NCI-H1930 (cell line): ENCODE data around the gene MADD.

ENCODE experiments used
- DNase-seq, 2 experiments: peaks; one replicate each; lab custom pipeline; 2025; lab: John Stamatoyannopoulos, UW

MADD gene

DNA sequence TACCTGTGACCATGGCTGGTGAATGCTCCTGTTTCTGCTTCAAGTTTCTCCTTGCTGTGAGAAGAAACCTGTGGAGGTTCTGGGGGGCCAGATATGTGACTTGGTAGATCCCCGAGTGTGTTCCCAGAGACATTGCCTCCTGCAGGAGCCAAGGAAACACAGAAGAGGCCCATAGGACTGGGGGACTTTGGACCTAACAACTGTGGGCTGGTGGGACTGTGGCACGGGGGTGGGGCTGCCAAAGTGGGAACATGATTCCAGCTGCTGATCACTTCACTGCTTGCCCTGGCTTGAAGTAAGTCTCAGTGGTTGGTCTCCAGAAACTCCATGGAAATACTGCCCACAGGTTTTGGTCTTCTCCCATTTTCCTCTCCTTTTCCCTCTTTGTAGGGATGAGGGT lies 16.3 kb upstream of the MADD start:
- no peak for DNase-seq

DNA sequence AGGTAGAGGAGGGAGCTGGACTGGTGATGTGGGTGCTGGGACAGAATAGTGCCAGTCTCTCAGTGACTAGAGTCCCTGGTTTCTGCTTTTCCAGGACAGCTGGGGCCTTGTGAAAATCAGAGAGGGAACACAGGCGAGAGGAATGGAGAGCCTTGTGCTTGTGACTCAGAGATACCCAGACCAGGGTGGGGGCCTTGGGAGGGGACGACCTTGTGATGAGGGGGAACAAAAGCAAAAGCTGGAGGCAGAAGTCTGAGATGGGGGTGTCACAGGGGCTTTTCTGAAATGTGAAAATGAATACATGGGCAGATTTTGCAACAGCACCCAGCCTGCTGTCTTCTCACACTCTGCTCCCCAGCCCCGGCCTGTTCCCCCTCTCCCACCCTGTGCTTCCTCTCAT lies 15.5 kb upstream of the MADD start:
- DNase-seq = no peak

DNA sequence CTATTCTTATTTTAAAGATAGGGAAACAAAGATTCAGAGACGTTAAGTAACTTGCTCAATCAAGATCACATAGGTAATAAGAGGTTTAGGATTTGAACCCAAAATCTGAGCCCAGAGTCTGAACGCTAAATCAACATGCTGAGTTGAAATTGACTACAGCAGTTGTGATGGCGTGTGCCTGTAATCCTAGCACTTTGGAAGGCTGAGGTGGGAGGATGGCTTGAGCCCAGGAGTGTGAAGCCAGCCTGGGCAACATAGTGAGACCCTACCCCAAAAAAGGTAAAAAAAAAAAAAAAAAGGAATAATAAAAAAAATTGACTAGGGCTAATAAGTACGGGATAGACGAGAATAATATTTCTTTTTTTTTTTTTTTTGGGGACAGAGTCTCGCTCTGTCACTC lies 13.6 kb upstream of the MADD start:
- DNase-seq = no peak

DNA sequence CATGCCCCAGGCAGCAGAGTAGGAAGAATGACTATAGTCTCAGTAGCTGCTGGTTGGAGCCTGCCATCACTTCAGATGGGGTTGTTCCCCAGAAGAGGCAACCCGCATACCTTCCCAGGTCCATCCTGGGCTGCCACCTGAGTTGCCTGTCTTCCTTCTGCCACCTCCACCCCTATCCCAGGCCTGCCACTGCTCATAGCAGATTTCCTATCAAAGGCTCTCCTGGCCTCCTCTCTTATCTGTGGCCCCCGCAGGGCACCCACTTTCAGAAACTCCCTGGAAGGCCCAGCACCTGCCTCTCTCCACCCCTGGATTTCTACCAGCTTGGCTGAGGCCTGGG lies 12.8 kb upstream of the MADD start:
- DNase-seq = no peak

DNA sequence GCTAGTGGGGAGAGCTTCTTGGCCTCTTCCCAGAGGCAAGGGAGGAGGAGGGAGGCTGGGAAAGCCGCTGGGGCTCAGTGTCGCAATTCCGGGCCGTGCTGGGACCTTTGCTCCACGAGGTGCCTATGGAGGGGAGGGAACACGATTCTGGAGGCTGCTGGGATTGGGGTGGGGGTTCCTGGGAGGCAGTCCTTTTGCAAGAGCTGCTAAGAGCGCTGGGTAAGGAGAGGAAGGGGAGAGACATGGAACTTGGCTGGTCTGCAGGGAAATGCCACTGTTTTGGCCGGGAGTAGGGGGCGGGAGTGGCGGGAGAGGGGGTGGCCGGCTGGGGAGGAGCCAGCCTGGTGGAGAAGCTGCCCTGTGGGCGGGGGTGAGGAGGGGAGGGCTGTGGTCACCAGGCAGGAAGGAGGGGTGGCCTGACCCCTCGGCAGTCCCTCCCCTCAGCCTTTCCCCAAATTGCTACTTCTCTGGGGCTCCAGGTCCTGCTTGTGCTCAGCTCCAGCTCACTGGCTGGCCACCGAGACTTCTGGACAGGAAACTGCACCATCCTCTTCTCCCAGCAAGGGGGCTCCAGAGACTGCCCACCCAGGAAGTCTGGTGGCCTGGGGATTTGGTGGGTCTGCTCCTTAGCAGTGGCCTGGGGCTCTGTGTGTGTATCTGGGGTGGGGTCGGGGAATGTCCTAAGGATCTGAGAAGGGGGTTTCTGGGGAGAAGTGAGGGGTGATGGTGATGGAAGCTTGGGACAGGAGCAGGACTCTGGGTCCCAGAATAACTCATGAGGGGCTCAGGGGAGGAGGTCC lies 12.2 kb upstream of the MADD start, which contains the start of gene NR1H3:
TSS of gene NR1H3 (plus strand) at position 480 of the 800 bp plus-strand sequence. CDS start 1,221 bp downstream, outside the sequence.
- no peak for DNase-seq

DNA sequence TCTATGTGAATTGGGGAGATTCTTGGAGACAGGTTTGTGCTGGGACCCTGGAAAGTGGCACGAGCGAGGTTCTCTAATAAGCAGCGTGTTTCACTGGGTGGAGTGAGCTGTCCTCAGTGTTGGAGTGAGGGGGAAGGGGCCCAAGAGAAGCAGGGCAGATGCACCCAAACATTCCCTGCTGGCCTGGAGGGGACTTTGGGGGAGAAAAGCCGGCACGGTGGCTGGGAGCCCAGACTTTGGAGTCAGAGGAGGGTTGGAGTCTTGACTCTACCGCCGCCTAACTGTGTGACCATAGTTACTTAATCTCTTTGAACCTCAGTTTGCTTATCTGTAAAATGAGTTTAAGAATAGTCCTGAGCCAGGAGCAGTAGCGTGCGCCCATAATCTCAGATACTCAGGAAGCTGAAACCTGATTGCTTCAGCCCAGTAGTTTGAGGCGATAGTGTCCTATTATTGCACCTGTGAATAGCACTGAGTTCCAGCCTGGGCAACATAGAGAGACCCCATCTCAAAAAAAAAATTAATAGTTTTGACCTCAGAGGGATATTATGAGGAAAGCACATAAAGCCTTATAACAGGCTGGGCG lies 11.5 kb upstream of the MADD start:
- no peak for DNase-seq

DNA sequence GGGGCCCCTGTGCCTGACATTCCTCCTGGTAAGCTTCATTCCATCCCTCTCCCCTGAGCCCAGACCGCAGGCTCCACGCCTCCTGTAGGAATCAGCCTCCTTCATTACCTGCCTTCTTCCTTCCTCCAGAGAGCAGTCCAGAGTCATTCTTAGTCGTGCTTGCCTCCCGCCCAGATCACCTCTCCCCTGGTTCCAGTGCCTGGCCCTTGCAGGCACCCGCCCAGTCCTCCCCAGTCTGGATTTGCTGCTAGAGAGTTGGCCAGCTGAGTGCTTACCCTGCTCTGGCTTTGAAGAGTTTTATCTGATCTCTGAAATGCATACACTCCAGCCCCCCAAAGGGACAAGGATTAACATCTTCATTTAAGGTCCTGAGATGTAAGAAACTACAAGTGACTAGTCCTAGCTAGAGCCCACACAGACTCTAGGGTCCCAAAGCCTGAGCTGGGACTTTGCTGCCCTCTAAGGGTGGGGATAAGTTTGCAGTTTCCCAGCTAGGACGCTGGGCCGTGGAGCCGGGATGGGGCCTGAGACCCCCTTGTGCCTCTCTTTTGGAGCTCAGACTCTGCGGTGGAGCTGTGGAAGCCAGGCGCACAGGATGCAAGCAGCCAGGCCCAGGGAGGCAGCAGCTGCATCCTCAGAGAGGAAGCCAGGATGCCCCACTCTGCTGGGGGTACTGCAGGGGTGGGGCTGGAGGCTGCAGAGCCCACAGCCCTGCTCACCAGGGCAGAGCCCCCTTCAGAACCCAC lies 10.5 kb upstream of the MADD start:
- DNase-seq = no peak

DNA sequence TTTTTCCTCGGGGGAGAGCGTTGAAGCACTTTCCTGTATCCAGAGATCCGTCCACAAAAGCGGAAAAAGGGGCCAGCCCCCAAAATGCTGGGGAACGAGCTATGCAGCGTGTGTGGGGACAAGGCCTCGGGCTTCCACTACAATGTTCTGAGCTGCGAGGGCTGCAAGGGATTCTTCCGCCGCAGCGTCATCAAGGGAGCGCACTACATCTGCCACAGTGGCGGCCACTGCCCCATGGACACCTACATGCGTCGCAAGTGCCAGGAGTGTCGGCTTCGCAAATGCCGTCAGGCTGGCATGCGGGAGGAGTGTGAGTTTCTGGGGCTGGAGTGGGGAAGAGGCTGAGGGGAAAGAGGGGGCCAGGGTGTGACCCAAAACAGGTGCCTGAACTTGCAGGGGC lies 9.6 kb upstream of the MADD start:
- DNase-seq = no peak

DNA sequence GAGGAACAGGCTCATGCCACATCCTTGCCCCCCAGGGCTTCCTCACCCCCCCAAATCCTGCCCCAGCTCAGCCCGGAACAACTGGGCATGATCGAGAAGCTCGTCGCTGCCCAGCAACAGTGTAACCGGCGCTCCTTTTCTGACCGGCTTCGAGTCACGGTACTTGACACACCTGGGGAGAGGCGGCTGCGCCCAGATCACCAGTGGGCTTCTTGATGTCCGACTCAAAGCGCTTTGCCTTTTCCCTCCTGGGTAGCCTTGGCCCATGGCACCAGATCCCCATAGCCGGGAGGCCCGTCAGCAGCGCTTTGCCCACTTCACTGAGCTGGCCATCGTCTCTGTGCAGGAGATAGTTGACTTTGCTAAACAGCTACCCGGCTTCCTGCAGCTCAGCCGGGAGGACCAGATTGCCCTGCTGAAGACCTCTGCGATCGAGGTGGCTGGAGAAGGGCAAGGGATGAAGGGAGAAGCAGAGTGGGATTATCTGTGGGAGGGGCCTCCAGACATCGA lies 8.6 kb upstream of the MADD start:
- DNase-seq = no peak

DNA sequence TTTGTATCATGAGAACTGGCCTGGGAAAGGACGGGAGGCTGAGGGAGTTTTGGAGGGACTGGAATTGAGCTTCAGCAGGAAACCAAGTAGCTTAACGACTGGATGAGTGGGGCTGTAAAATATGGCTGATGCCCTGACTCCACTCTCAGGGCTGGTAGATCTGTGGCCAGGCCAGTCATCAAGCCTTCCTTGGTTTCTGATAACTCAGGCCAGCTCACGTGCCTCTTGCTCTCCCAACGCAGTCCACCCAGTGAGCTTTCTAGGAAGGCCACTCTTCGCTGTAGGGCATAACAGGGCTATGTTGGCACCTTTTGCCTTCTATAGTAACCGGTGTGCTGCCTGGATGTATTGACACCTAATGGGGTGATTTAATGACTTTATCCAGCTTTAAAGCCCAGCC lies 5.8 kb upstream of the MADD start:
- no peak for DNase-seq

DNA sequence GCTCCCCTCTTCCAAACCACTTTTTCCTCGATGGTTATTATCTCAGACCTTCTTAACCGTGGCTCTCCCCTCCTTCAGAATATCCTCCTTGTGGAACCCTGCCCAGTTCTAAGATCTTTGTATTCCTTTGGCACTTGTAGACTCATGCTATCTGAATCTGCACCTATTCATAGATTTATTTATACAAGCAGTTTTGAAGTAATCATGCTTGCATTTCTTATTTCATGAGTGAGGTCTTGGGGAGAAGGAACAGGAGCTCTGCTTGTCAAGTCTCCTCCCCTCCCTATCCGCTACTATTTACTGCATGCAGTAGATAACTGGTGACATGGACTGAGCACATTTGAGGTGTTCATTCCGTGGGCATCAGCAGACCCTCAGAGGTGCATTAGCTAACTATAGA lies 5.4 kb upstream of the MADD start:
- DNase-seq = no peak

DNA sequence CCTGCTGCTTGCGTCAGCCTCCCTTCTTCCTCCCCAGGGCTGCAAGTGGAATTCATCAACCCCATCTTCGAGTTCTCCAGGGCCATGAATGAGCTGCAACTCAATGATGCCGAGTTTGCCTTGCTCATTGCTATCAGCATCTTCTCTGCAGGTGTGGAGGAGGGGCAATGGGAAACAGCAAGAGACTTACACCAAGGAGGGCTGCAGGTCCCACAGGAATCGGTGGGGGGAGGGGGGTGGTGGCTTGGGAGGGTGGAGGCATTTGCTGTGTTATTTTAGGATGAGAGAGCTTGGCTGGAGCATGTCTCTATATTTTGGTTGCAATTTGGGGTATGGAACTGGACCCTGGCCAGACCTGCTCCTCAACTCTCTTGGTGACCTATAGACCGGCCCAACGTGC lies 2.1 kb upstream of the MADD start:
- no peak for DNase-seq

DNA sequence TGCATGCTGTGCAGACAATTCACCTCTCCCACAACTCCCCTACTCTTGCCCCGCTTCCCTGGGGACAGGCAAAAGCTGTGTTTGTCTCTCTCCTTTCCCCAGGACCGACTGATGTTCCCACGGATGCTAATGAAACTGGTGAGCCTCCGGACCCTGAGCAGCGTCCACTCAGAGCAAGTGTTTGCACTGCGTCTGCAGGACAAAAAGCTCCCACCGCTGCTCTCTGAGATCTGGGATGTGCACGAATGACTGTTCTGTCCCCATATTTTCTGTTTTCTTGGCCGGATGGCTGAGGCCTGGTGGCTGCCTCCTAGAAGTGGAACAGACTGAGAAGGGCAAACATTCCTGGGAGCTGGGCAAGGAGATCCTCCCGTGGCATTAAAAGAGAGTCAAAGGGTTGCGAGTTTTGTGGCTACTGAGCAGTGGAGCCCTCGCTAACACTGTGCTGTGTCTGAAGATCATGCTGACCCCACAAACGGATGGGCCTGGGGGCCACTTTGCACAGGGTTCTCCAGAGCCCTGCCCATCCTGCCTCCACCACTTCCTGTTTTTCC lies 1.4 kb upstream of the MADD start:
- no peak for DNase-seq

DNA sequence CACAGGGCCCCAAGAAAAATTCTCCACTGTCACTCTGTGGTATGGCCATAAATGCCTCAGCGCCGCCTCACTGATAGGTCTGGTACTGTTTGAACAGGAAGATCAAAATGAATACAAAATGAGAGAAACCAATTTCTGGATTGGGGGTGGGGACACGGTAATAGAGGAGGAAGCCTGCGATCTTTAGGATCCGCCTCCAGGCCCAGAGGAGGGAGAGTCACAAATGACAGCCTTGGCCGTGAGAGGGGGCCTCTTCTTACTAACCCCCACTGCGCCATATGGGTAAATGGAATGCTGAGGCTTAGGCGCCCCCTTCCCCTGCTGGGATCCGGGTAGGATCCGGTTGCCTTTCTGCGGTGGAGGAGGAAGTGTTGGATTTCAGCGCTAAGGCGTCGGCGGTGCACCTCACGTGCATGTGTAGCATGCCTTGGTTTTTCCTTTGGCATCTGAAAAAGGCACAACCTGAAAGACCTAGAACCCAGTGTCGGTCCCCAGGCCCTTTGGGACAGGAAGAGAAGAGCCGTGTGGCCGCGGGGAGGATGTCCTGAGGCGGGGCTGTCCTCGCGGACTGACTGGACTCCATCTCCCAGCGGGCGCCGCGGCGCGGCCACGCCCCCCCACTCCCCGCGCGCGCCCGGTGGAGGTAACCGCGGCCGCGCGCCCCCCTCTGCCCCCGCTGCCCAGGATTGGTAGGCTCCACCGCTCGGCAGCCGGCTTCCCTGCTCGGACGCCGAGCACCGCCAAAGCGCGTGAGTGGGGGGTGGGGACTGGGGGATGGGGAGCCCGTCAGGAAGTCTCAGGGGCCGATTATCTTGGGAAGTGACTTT lies 718 bp upstream of the MADD start:
- peak; percentile 87 to 95 for DNase-seq

DNA sequence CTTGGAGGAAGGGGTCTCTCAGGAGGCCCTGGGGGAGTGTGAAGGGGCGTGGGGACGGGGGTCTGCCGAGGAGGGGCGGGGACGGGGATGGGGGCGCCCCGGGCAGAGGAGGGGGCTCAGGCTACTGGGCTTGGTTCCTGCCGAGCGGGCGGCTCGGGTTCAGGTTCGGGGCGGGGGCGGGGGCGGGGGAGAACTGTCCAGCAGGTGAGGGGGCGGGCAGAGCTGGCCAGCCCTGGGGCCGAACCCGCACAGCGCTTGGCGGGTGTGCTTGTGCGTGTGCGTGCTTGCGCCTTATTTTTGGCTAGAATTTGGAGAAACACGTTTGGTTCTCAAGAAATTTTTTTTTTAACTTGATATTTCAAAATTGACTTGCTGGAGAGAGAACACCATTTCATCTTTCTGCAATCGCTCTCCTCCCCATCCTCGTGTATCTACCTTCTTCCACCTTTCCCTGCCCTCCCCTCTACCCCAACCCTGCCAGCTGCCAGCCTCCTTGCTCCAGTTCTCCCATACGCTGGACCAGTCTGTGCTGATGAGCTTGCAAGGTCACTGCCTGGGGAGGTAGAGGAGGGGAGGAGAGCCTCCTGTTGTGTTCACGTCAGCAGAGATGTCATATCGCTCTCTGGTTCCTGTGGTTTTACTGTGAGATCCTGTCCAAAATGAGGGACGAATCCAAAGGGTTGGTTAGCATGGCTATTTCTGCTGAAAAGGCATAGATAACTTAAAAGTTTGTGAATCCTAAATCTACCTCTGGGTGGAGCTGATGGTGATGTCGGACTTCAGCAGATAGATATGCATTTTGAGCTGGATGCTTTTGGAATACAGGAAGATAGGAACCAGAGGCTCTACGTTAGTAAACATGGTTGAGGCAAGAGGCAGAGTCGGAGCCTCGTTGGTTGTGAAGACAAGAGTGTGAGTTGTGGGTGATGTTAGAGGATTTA lies 668 bp downstream of the MADD start:
- no peak for DNase-seq

DNA sequence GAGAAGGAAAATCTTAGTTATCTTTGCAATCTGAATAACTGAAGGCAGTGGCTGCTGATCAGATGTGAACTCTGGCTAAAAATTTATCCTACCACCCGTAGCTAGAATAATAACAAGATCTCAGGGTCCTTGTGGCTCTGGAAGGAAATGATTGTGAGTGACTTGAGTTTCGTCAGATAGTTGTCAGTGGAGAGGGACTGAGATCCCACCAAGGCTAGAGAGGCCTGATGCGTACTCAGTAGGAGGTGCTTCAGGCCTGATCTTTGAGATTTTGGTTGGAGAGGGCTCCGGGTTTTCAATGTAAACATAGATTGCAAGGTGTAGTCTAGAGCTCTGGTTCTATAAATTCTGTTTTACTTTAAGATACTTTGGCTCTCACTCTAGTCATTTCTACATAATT lies 1.4 kb downstream of the MADD start:
- no peak for DNase-seq

DNA sequence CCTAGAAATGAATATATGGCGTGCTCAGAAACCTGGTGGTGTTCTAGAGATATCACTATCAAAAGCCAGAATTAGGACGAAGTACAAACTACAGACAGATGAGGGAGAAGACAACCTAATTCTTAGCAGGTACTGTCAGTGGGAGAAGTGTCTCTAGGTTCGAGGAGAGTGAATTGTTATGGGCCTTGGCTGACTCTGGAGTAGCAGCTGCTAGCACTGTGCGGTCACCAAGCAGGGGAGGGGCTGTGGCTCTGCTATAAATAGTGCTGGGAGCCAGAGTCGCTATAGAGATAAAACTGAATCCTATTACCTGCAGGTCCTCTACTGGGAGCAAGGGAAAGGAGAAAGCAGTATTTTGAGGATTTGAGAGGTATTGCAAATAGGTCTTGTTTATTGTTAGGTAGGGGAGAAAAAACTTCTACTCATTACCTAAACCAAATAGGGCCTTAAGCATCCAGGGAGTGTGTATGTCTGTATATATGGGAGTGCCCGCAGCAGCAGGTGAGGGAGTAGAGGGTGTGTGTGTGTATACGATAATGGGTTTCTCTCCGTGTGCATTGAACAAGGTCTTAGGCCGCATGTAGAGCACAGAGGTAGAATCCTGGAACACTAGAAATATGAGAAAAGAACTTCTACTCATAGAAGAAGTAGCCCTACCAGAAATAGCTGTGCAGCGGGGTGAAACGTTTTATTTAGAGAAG lies 2.2 kb downstream of the MADD start:
- DNase-seq = no peak

DNA sequence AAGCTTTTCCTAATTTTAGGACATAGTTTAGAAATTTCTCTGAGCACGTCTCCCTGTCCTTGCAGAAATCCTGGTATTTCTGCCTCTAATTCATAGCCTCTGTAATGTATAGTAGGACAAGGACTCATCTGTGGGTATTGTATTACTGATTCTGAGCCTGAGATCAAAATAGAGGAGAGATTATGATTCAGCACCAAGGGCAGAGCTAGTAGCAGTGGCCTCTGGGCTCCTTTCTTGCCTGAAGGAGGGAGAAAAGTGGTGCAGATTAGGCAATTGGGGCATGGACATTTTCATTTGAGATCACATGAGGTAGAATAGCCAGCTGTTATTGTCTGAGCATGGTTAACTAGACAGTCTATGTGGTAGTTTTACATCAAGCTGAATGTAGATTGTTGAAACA lies 2.8 kb downstream of the MADD start:
- DNase-seq = no peak

DNA sequence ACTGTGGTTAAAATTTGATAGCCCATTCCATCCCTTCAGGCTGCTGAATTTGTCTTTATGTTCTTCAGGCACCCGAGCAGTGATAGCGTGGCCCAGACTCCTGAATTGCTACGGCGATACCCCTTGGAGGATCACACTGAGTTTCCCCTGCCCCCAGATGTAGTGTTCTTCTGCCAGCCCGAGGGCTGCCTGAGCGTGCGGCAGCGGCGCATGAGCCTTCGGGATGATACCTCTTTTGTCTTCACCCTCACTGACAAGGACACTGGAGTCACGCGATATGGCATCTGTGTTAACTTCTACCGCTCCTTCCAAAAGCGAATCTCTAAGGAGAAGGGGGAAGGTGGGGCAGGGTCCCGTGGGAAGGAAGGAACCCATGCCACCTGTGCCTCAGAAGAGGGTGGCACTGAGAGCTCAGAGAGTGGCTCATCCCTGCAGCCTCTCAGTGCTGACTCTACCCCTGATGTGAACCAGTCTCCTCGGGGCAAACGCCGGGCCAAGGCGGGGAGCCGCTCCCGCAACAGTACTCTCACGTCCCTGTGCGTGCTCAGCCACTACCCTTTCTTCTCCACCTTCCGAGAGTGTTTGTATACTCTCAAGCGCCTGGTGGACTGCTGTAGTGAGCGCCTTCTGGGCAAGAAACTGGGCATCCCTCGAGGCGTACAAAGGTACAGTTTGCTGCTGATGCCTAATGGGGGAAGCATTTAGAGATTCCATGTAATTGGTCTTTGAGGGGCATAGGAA lies 4.7 kb downstream of the MADD start:
- DNase-seq = no peak
